HFF-Myc (cell line): ENCODE measurements around the gene PTGER4.

Experiments
- DNase-seq: peaks from one replicate; pipeline ENCODE4 v3.0.0-alpha.2; 2011; ENCODE audit warnings: low read depth; ENCODE audit errors: extremely low read depth
- H3K4me3 ChIP-seq: replicated peaks from 2 replicates; pipeline ENCODE4 v1.5.1; 2011; ENCODE audit warnings: low read depth, mild to moderate bottlenecking, control low read depth, low read length
- TF ChIP-seq, protein P1 (sequence below): IDR thresholded peaks from 2 replicates; pipeline ENCODE4 v1.5.1; 2012; ENCODE audit warnings: mild to moderate bottlenecking, low read depth, low read length, control low read depth; ENCODE audit errors: missing control alignments

Gene PTGER4

DNA sequence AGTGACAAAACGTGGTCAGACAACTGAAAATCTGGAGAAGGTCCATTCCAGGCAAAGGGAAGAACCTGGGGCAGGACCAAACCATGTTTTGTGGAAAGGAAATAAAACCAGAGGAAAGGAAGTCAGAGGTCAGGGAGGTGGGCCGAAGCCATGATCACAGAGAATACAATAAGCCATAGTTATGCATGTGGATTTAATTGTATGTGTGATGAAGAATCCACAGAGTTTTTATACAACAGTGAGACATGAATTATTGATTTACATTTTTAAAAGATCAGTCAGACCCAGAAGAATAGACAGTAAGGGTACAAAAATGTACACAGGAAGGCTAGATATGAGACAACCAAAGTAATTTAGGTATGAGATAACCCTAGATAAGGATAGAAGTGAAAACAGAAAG lies 55.3 kb downstream of the PTGER4 start:
- DNase-seq, result no peak
- TF ChIP-seq, protein P1, sequence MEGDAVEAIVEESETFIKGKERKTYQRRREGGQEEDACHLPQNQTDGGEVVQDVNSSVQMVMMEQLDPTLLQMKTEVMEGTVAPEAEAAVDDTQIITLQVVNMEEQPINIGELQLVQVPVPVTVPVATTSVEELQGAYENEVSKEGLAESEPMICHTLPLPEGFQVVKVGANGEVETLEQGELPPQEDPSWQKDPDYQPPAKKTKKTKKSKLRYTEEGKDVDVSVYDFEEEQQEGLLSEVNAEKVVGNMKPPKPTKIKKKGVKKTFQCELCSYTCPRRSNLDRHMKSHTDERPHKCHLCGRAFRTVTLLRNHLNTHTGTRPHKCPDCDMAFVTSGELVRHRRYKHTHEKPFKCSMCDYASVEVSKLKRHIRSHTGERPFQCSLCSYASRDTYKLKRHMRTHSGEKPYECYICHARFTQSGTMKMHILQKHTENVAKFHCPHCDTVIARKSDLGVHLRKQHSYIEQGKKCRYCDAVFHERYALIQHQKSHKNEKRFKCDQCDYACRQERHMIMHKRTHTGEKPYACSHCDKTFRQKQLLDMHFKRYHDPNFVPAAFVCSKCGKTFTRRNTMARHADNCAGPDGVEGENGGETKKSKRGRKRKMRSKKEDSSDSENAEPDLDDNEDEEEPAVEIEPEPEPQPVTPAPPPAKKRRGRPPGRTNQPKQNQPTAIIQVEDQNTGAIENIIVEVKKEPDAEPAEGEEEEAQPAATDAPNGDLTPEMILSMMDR, result no peak
- H3K4me3 ChIP-seq, result no peak overlapping the region

DNA sequence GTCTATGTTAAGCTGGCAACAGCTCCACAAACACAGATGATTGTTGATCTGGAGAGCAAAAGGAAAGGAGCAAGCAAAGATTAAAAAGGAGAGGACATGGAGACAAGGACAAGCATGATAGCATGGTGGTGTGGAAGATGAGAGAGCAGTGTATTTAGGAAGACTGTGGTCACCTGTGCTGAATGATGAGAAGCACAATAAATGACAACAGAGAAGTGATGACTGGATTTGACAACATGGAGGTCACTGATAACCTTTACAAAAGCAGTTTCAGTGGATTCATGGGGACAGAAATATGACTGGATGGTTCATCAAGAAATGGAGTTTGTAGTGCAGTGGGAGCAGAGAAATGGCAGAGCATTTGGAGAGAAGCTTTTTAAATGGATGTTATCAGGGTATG lies 55.9 kb downstream of the PTGER4 start:
- TF ChIP-seq, protein P1, result no peak
- H3K4me3 ChIP-seq, result no peak overlapping the region
- no peak for DNase-seq

GRCh38 chr5:40736103-40736875 lies 56.6 kb downstream of the PTGER4 start:
- TF ChIP-seq, protein P1, result peak; percentile 55
- H3K4me3 ChIP-seq, result no peak overlapping the region
- peak; percentile 47 for DNase-seq

- DNase-seq, result no peak
- TF ChIP-seq, protein P1, result no peak
- no peak overlapping the region for H3K4me3 ChIP-seq
Measured at GRCh38 chr5:40738502-40738901, 58.8 kb downstream of the PTGER4 start.
